ENCODE results near the gene CLEC3B. TPM values are rescaled to one million over a fixed set of nuclear protein-coding genes. Genes with fewer than 3 reads are reported as not detected.

CLEC3B gene
- total and polyA plus RNA-seq, 11 donors = 34.8 to 205 (median 73.6) TPM

DNA sequence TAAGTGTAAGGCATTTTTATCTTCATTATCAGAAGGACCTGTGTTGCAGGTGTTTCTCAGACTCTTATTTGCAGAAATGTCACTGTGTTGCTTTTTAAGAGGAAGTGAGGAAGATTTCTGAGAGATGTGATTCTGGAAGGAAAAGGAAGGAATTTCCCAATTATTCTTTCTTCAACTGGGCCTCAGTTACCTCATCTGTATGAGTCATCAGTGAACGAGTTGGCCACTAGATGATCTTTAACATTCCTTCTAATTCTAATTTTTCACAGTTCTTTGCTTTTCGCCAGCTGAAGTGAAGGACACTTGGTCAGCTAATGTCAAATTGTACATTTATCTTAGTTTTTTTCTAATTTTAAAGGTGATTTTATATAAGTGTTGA, 28.9 kb downstream of the CLEC3B start:
- no peaks in the 10 kb centered on the region for H3K9me3 ChIP-seq
- intact Hi-C loops (cut with DNase I) = loop anchor here in 3 of 10 donors (5.0 to 10.0 kb wide), 5 partner anchors 57 to 447 kb away; no protein-coding TSS in a partner anchor
- H3K36me3 ChIP-seq = no peaks in the 10 kb centered on the region
- TF ChIP-seq, protein P1, sequence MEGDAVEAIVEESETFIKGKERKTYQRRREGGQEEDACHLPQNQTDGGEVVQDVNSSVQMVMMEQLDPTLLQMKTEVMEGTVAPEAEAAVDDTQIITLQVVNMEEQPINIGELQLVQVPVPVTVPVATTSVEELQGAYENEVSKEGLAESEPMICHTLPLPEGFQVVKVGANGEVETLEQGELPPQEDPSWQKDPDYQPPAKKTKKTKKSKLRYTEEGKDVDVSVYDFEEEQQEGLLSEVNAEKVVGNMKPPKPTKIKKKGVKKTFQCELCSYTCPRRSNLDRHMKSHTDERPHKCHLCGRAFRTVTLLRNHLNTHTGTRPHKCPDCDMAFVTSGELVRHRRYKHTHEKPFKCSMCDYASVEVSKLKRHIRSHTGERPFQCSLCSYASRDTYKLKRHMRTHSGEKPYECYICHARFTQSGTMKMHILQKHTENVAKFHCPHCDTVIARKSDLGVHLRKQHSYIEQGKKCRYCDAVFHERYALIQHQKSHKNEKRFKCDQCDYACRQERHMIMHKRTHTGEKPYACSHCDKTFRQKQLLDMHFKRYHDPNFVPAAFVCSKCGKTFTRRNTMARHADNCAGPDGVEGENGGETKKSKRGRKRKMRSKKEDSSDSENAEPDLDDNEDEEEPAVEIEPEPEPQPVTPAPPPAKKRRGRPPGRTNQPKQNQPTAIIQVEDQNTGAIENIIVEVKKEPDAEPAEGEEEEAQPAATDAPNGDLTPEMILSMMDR (IDR thresholded peaks at IDR 0.05) = no peak
- TF ChIP-seq POLR2A (IDR thresholded peaks at IDR 0.05) = no peak
- DNase-seq (no peak), ATAC-seq (peak in 1 of 4 donors; percentile 49)
- no peaks in the 10 kb centered on the region for H3K27me3 ChIP-seq
- H3K4me1 ChIP-seq = peaks cover 0 to 62% (median 9%) of the 10 kb centered on the region in 12 donors
- no peak overlapping the region for H3K4me3 ChIP-seq
- 56 to 64% (median 58%) methylated on average over 2 of the region's 2 CpGs for WGBS, 4 donors
- H3K27ac ChIP-seq = peak overlapping the region in 2 of 12 donors; percentile 4 to 86

DNA sequence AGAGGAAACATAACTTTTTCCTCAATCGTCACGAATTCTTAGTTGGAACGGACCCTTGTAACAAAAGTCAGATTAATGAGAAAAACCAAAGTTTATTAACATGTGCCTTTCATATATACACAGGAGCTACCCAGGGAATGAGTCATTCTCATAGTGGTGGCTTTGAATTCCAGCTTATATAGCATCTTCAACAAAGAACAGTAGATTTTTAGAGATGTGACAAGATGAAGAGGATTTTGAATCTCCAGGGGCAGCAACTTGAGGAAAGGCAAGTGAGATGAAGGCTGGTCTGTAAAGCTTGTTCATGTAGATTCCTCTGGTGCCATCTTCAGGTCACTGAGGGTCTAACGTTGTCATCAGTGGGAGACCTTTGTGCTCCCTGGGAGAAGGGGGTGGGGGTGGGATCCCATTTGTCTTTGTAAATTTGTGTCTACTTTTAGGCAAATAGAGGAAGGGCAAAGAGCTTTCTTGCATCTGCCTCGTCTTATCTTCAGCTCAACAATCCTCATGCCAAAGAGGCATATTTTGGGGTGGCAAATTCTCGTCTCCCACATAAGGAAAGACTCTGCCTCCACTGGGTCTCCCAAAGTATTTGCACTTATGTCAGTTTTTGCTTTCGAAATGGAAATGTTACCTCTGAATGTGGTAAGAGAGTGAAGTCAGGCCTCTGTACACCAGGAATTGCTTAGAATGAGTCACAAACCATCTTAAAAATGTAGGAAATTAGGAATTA, 29.5 kb downstream of the CLEC3B start:
- no peak overlapping the region for H3K4me3 ChIP-seq
- DNase-seq = no peak
- no peaks in the 10 kb centered on the region for H3K27me3 ChIP-seq
- H3K4me1 ChIP-seq = peaks cover 0 to 64% (median 9%) of the 10 kb centered on the region in 12 donors
- H3K36me3 ChIP-seq = no peaks in the 10 kb centered on the region
- TF ChIP-seq, protein P1 (IDR thresholded peaks at IDR 0.05) = peak in 7 of 12 donors; percentile 10 to 33 (median 22)
- TF ChIP-seq POLR2A (IDR thresholded peaks at IDR 0.05) = no peak
- no peaks in the 10 kb centered on the region for H3K9me3 ChIP-seq
- 77 to 82% (median 80%) methylated on average over 7 of the region's 7 CpGs for WGBS, 4 donors
- intact Hi-C loops (cut with DNase I) = loop anchor here in 3 of 10 donors (5.0 to 10.0 kb wide), 5 partner anchors 57 to 447 kb away; no protein-coding TSS in a partner anchor
- no peak for ATAC-seq
- peak overlapping the region in 4 of 12 donors; percentile 4 to 86 (median 78) for H3K27ac ChIP-seq

- H3K36me3 ChIP-seq = no peaks in the 10 kb centered on the region
- peak overlapping the region; percentile 65 to 92 (median 74) for H3K27ac ChIP-seq
- no peak for TF ChIP-seq POLR2A (IDR thresholded peaks at IDR 0.05)
- TF ChIP-seq, protein P1 (IDR thresholded peaks at IDR 0.05) = no peak
- H3K27me3 ChIP-seq = no peaks in the 10 kb centered on the region
- peak; percentile 87 to 94 (median 92) for ATAC-seq
- H3K9me3 ChIP-seq = no peaks in the 10 kb centered on the region
- H3K4me3 ChIP-seq = no peak overlapping the region
- DNase-seq = peak in 1 of 5 donors; percentile 46
- intact Hi-C loops (cut with DNase I) = loop anchor here in 3 of 10 donors (5.0 to 10.0 kb wide), 5 partner anchors 56 to 446 kb away; no protein-coding TSS in a partner anchor
- peaks cover 0 to 70% (median 9%) of the 10 kb centered on the region in 12 donors for H3K4me1 ChIP-seq
- WGBS, 4 donors = 40 to 51% (median 48%) methylated on average over 5 of the region's 5 CpGs
These were observed 30.7 kb downstream of the CLEC3B start for GRCh38 chr3:45056608-45057301.

DNA sequence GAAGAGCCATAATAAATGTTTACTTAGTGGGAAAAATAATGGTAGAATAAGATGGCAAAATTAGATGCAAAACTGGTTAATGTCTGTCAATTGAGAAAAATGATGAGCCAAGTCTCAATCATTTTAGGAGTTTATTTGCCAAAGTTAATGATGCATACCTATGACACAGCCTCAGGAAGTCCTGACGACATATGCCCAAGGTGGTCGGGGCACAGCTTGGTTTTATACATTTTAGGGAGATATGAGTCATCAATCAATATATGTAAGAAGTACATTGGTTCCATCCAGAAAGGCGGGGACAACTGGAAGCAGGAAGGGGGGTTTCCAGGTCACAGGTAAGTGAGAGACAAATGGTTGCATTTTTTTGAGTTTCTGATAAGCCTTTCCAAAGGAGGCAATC, 31.5 kb downstream of the CLEC3B start:
- WGBS, 4 donors = 89 to 95% (median 91%) methylated on average over 3 of the region's 3 CpGs
- no peak overlapping the region for H3K4me3 ChIP-seq
- no peaks in the 10 kb centered on the region for H3K36me3 ChIP-seq
- ATAC-seq (no peak), DNase-seq (no peak)
- intact Hi-C loops (cut with DNase I) = loop anchor here in 3 of 10 donors (5.0 to 10.0 kb wide), 5 partner anchors 55 to 445 kb away; no protein-coding TSS in a partner anchor
- H3K4me1 ChIP-seq = peaks cover 0 to 78% (median 9%) of the 10 kb centered on the region in 12 donors
- no peak for TF ChIP-seq POLR2A (IDR thresholded peaks at IDR 0.05)
- TF ChIP-seq, protein P1 (IDR thresholded peaks at IDR 0.05) = no peak
- H3K27me3 ChIP-seq = no peaks in the 10 kb centered on the region
- H3K27ac ChIP-seq = peak overlapping the region; percentile 65 to 92 (median 74)
- H3K9me3 ChIP-seq = no peaks in the 10 kb centered on the region
